ENCODE measurements around the gene NRBP1. TPM values are rescaled to one million over a fixed set of nuclear protein-coding genes. Genes with fewer than 3 reads are reported as not detected.

Gene NRBP1
- total RNA-seq, 4 donors from 2014 or later, result 47.4 to 73.3 (median 64.2) TPM

- TF ChIP-seq CTCF (IDR thresholded peaks at IDR 0.05; ENCODE audit: low read depth), result no peak
Observed at GRCh38 chr2:27445615-27446014, 17.2 kb downstream of the NRBP1 start.

GRCh38 chr2:27446057-27446456 is 17.6 kb downstream of the NRBP1 start:
- no peak for TF ChIP-seq CTCF (IDR thresholded peaks at IDR 0.05; ENCODE audit: low read depth)

GRCh38 chr2:27448381-27448780 is 19.9 kb downstream of the NRBP1 start:
- TF ChIP-seq CTCF (IDR thresholded peaks at IDR 0.05; ENCODE audit: low read depth), result no peak

- no peak for TF ChIP-seq CTCF (IDR thresholded peaks at IDR 0.05; ENCODE audit: low read depth)
Observed at GRCh38 chr2:27451095-27451494, 22.7 kb downstream of the NRBP1 start.

- TF ChIP-seq CTCF (IDR thresholded peaks at IDR 0.05; ENCODE audit: low read depth), result no peak
Observed at GRCh38 chr2:27453968-27454367, 25.5 kb downstream of the NRBP1 start.

GRCh38 chr2:27461118-27461517 is 32.7 kb downstream of the NRBP1 start:
- no peak for TF ChIP-seq CTCF (IDR thresholded peaks at IDR 0.05; ENCODE audit: low read depth)

GRCh38 chr2:27464443-27464842 is 36.0 kb downstream of the NRBP1 start:
- TF ChIP-seq CTCF (IDR thresholded peaks at IDR 0.05; ENCODE audit: low read depth), result no peak

Measured in subcutaneous adipose tissue (tissue), 4 donors.